ENCODE measurements around the gene C5. TPM values are rescaled to one million over a fixed set of nuclear protein-coding genes. Genes with fewer than 3 reads are reported as not detected.
A peak's percentile ranks its signal among the peaks of the same experiment; 100 is the strongest.

Gene C5
- total and polyA plus RNA-seq, 9 of the 15 experiments (the other 6 are each of a cell fraction or from before 2014, with no cell fraction given): 0.08 to 0.91 (median 0.42) TPM

- TF ChIP-seq ZNF318 (IDR thresholded peaks at IDR 0.05; ENCODE audit: borderline replicate concordance in 1 of 2, low read depth in 1 of 2): no peak
- TF ChIP-seq TBL1XR1 (IDR thresholded peaks at IDR 0.05; ENCODE audit: low read length in 2 of 2): no peak
- no peak for TF ChIP-seq NKRF (IDR thresholded peaks at IDR 0.05; ENCODE audit: borderline replicate concordance)
- TF ChIP-seq ARID1B (IDR thresholded peaks at IDR 0.05): peak; percentile 69
- TF ChIP-seq MAZ (CRISPR knock-in tag; conservative IDR thresholded peaks at IDR 0.05 in 1 of 2, IDR thresholded peaks at IDR 0.05 in 1 of 2): peak in 1 of 2 experiments; percentile 25; a peak in 1 of 4 replicates
- no peak for TF ChIP-seq KLF10 (CRISPR knock-in tag; IDR thresholded peaks at IDR 0.05)
- no peak for TF ChIP-seq SAFB (IDR thresholded peaks at IDR 0.05; ENCODE audit: borderline replicate concordance, low read depth, low read length)
- TF ChIP-seq RBM25 (IDR thresholded peaks at IDR 0.05; ENCODE audit: low read depth, low read length, severe bottlenecking): no peak
- peak; percentile 81 to 84; a peak in 3 of 4 replicates for TF ChIP-seq RCOR1 (IDR thresholded peaks at IDR 0.05; ENCODE audit: borderline replicate concordance in 1 of 2, low read depth in 2 of 2, low read length in 2 of 2)
- TF ChIP-seq DLX4 (CRISPR knock-in tag; IDR thresholded peaks at IDR 0.05): no peak
- TF ChIP-seq ZNF277 (CRISPR knock-in tag; IDR thresholded peaks at IDR 0.05; ENCODE audit: borderline replicate concordance): no peak
- TF ChIP-seq HDAC2 (IDR thresholded peaks at IDR 0.05): no peak
- TF ChIP-seq L3MBTL2 (IDR thresholded peaks at IDR 0.05): peak; percentile 69
- TF ChIP-seq SIN3B (IDR thresholded peaks at IDR 0.05; ENCODE audit: low read depth): no peak
- no peak for TF ChIP-seq HDAC3 (IDR thresholded peaks at IDR 0.05; ENCODE audit: borderline replicate concordance, partially characterized antibody)
Measured at GRCh38 chr9:120935383-120935857, 114.7 kb downstream of the C5 start (continued).
